ENCODE data around the gene LSM3. TPM values are rescaled to one million over a fixed set of nuclear protein-coding genes. Genes with fewer than 3 reads are reported as not detected.

LSM3 gene
- total RNA-seq, 1 donor from 2014 or later: 9.5 TPM

- H3K36me3 ChIP-seq: peaks cover 88% of the 10 kb centered on the region
- TF ChIP-seq, protein P1, sequence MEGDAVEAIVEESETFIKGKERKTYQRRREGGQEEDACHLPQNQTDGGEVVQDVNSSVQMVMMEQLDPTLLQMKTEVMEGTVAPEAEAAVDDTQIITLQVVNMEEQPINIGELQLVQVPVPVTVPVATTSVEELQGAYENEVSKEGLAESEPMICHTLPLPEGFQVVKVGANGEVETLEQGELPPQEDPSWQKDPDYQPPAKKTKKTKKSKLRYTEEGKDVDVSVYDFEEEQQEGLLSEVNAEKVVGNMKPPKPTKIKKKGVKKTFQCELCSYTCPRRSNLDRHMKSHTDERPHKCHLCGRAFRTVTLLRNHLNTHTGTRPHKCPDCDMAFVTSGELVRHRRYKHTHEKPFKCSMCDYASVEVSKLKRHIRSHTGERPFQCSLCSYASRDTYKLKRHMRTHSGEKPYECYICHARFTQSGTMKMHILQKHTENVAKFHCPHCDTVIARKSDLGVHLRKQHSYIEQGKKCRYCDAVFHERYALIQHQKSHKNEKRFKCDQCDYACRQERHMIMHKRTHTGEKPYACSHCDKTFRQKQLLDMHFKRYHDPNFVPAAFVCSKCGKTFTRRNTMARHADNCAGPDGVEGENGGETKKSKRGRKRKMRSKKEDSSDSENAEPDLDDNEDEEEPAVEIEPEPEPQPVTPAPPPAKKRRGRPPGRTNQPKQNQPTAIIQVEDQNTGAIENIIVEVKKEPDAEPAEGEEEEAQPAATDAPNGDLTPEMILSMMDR (IDR thresholded peaks at IDR 0.05): no peak
- DNase-seq (no peak), ATAC-seq (no peak)
- H3K9me3 ChIP-seq: no peaks in the 10 kb centered on the region
- H3K4me1 ChIP-seq: peaks cover 11% of the 10 kb centered on the region
- peak overlapping the region; percentile 31 for H3K27ac ChIP-seq
- no peak overlapping the region for H3K4me3 ChIP-seq
- no peaks in the 10 kb centered on the region for H3K27me3 ChIP-seq (ENCODE audit: low read depth)
- intact Hi-C loops (cut with DNase I): no loop called here
Observed at GRCh38 chr3:14151471-14152083, 27.0 kb upstream of the LSM3 start.

- Histone ChIP-seq H3K27ac (no peak overlapping the region), H3K4me3 (no peak overlapping the region), H3K27me3 (ENCODE audit: low read depth) (no peaks in the 10 kb centered on the region), H3K4me1 (peaks cover 6% of the 10 kb centered on the region), H3K9me3 (no peaks in the 10 kb centered on the region), H3K36me3 (peaks cover 88% of the 10 kb centered on the region)
- TF ChIP-seq, protein P1 (IDR thresholded peaks at IDR 0.05): no peak
- intact Hi-C loops (cut with DNase I): no loop called here
- ATAC-seq (no peak), DNase-seq (no peak)
Observed at GRCh38 chr3:14152233-14152962, 26.2 kb upstream of the LSM3 start.

DNA sequence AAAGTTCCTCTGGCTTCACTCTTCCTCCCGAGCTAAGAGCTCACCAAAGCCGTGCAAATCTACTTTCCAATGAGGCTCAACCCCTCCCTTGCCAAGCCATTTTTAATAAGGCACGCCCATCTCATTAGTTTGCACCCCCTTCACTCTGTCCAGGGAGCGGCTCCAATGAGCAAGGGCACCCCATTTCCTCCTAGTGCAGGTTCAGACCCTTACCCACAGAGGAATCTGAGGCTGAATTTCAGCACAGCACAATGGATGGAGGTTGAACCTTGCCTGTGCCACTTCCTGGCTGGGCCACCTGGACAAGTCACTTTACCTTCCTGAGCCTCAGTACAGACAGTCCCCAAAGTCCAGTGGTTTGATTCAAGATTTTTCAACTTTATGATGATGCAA is 25.7 kb upstream of the LSM3 start:
- Histone ChIP-seq H3K27me3 (ENCODE audit: low read depth) (no peaks in the 10 kb centered on the region), H3K36me3 (peaks cover 88% of the 10 kb centered on the region), H3K4me1 (no peaks in the 10 kb centered on the region), H3K4me3 (no peak overlapping the region), H3K9me3 (no peaks in the 10 kb centered on the region), H3K27ac (no peak overlapping the region)
- TF ChIP-seq, protein P1 (IDR thresholded peaks at IDR 0.05): no peak
- no peak for ATAC-seq
- intact Hi-C loops (cut with DNase I): no loop called here
- no peak for DNase-seq

DNA sequence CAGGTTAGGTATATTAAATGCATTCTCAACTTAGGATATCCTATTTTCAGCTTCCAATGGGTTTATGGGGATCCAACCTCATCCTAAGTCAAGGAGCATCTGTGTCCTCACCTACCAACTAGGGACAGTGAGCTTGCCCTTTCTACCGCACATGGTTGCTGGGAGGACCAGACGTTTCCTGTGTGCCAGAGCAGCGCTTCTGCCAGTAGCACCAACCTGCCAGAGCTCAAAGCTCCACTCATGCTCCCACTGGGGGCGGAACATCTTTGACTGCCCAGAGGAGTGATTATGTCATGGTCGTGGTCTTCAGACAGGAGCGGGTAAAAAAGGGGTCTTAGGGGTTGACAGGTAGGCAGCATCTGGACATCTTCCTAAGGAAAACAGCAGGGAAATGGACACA is 25.0 kb upstream of the LSM3 start:
- ATAC-seq: no peak
- no peak for DNase-seq
- Histone ChIP-seq H3K27ac (no peak overlapping the region), H3K36me3 (peaks cover 88% of the 10 kb centered on the region), H3K4me1 (no peaks in the 10 kb centered on the region), H3K9me3 (no peaks in the 10 kb centered on the region), H3K4me3 (no peak overlapping the region), H3K27me3 (ENCODE audit: low read depth) (no peaks in the 10 kb centered on the region)
- TF ChIP-seq, protein P1 (IDR thresholded peaks at IDR 0.05): no peak
- intact Hi-C loops (cut with DNase I): no loop called here

- intact Hi-C loops (cut with DNase I): no loop called here
- Histone ChIP-seq H3K27me3 (ENCODE audit: low read depth) (no peaks in the 10 kb centered on the region), H3K27ac (no peak overlapping the region), H3K9me3 (no peaks in the 10 kb centered on the region), H3K4me3 (no peak overlapping the region), H3K36me3 (peaks cover 91% of the 10 kb centered on the region), H3K4me1 (no peaks in the 10 kb centered on the region)
- TF ChIP-seq, protein P1 (IDR thresholded peaks at IDR 0.05): no peak
- no peak for DNase-seq
- no peak for ATAC-seq
Observed at GRCh38 chr3:14154276-14154675, 24.3 kb upstream of the LSM3 start.

All from lower lobe of right lung (tissue), 2 donors.